ENCODE data around the gene IFNL4.
"Not testable (repeated sequence)": the region's sequence is repeated elsewhere in the genome, so short reads cannot be mapped to it uniquely, and the experiment has no call there.

IFNL4 gene

DNA sequence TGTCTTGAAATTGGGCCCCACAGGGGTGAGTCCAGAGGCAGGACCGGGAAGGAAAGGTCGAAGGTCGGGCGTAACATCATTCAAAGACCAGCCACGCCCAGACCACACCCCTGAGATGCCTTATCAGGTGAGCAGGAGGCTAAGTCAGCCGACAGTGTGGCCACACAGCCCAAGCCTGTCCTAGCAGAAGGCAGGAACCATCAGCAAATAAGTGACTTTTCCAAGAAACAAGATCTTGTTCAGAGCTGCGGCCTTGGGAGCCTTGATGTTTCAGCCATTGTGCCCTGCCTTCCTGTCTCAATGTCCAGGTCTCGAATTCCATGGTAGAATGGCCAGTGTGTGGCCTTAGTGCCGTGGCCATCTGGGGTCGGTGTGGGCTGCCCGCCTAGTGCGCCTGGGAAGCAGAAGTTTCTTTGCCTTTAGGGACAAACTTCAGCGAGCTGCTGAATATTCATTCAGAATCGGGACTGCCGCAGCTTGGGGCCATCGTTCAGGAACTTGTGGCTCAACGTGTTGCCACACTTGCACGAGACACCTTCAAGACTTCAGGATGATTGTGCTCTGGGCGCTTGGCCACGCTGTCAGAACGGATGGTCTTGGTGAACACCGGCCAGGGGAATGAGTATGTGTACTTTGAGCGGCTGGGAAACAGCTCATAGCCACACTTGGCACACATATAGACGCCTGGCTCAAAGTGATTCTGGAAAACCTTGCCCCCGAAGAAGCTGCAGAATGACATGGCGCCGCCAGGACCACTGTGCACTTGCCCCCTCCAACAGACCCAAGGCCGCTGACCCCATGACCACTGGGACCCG lies 6.1 kb upstream of the IFNL4 start:
- no peak for DNase-seq

GRCh38 chr19:39253374-39254149 lies 4.9 kb upstream of the IFNL4 start:
- DNase-seq, result no peak

DNA sequence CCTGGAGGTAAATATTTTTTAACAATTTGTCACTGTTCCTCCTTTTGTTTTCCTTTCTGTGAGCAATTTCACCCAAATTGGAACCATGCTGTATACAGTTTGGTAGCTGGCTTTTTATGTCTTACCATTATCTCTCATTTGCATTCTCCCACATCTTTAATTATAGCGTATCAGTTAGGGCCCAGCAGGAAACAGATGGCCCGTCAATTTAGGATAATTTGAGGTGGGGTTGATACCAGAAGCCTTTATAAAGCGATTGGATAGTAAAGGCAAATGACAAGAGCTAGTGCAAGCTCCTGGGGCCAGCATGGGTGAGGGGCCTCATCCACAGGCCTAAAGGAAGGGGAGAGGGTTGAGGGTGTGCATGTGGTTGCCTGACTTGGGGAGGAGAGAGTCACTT lies 3.8 kb upstream of the IFNL4 start:
- DNase-seq, result no peak

- no peak for DNase-seq
Observed at GRCh38 chr19:39251846-39252245, 3.2 kb upstream of the IFNL4 start.

DNA sequence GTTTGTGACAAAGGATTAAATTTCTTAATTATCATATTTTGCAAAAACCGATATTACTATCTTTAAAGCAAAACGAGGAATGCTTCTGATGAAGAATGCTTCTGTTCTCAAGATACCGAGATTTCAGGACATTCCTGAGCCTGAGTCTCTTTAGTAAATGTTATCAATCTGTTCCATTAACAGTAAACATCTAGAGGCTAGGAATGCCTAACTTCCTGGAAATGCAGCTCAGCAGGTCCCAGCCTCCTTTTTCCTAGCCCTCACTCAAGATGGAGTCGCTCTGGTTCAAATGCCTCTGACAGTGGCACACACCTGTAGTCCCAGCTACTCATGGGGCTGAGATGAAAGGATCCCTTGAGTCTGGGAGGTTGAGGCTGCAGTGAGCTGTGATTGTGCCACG lies 2.4 kb upstream of the IFNL4 start:
- no peak for DNase-seq

- DNase-seq, result no peak
Observed at GRCh38 chr19:39247701-39248664, 673 bp downstream of the IFNL4 start.

DNA sequence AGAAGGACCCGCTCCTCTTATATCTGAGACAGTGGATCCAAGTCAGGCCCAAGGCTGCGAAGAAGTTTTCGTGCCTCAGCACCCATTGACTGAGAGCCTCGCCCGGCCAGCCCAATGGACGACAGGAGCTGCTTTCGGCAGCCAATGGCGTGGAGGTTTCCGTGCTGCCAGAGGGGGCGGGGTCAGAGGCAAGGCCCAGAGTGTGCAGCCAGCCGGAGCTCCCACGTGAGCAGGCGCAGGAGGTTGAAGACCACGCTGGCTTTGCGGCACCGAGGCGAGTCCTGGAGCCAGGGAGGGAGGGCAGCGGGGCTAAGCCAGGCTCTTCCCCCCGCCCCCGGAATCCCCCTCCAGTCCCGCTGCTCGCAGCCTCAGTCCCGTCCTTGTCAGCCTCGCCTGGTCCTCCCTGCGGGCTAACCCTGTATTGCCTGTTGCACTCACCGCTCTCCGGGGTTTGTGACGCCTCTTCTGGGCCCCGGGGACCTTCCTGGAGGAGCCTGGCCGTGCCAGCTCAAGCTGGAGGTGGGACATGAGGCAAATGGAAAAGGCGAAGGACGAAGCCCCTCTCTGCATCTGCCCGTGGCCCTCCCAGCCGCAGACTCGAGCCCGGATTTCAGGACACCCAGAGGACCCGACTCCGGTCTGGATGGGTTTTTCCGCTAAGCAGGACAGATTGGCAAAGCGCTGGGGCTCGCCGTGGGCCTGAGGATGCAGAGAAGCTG lies 1.5 kb downstream of the IFNL4 start:
- DNase-seq, result peak; percentile 28

DNA sequence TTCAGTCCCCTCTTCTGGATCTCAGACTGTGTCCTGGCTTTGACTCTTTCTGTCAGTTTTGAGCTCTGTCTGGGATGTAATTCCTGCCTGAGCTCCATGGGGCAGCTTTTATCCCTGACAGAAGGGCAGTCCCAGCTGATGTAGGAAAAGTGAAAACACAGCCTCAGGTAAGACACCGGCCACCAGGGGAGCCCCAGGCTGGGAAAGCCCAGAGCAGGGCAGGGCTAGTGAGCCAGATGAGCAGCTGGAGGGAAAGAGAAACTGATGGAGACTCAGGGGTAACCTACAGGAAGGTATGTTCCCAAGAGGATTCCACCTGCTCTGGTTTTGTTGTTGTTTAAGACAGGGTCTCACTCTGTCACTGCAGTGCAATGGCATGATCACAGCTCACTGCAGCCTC lies 3.5 kb downstream of the IFNL4 start:
- DNase-seq, result not testable (repeated sequence)

DNA sequence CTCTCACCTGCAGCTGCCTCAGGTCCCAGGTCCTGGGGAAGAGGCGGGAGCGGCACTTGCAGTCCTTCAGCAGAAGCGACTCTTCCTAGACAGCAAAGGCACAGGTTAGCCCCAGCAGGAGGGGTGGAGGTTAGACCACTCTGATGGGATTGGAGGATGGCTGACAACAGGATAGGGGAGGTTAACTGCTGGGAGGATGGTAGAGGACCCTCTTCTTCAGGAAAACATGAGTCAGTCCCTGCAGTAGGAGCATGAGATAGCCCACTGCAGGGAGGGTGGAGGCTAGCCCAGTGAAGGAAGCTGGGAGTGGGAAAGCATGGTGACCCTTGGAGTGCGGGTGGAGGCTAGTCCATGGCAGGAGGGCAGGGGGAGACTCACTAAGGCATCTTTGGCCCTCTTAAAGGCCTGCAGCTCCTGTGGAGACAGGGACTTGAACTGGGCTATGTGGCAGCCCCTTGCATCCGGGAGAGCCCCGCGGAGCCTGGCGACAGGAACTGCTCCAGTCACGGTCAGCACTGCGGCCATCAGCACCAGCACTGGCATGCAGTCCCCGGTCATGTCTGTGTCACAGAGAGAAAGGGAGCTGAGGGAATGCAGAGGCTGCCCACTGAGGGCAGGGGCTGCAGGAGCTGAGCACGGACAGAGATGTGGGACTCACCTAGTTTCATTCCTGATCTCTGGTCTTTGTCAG lies 4.1 kb downstream of the IFNL4 start, which contains the start of gene IFNL3:
TSS of gene IFNL3 (minus strand) at position 597 of the 691 bp plus-strand sequence. CDS start at position 558, 39 bp downstream.
- DNase-seq, result not testable (repeated sequence)

- not testable (repeated sequence) for DNase-seq
Observed at GRCh38 chr19:39243741-39244140, 4.9 kb downstream of the IFNL4 start.

DNA sequence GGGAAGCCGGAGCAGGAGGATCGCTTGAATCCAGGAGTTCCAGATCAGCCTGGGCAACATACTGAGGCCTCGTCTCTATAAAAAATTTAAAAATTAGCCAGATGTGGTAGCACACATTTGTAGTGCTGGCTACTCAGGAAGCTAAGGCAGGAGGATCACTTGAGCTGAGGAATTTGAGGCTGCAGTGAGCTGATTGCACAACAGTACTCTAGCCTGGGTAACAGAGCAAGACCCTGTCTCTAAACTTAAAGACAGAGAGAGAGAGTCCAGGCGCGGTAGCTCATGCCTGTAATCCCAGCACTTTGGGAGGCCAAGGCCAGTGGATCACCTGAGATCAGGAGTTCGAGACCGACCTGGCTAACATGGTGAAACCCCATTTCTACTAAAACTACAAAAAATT lies 8.2 kb downstream of the IFNL4 start:
- DNase-seq, result no peak

- DNase-seq, result no peak
Observed at GRCh38 chr19:39238944-39239343, 9.7 kb downstream of the IFNL4 start.

DNA sequence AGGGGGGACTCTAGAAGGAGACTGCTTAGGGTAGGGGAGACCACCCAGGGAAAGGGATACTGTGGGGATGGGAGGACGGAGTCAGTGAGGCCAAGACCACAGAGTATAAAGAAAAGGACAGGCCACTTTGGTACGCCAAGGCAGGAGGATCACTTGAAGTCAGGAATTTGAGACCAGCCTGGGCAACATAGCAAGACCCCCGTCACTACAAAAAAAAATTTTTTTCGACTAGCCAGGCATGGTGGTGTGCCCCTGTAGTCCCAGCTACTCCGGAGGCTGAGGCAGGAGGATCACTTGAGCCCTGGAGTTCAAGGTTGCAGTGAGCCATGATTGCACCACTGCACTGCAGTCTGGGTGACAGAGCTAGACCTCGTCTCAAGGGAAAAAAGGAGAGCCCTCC lies 10.4 kb downstream of the IFNL4 start:
- no peak for DNase-seq

GRCh38 chr19:39237200-39238184 lies 11.2 kb downstream of the IFNL4 start:
- DNase-seq, result peak; percentile 5

DNA sequence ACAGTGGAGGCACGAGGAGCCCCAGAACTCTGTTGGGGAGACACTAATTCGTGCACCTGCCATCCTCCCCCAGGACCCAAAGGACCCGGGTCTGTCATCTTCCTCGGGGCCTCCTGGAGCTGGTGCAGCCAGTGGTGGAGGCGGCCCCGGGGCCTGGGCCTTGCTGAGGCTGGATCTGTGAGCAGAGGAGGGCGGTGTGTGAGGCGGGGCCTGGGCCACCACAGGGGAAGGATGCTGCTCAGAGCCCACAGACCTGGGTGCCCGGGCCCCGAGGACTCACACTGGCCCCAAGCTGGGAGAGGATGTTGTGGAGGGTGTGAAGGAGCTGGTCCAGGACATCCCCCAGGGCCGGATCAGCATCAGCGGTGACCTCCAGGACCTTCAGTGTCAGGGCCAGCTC lies 12.1 kb downstream of the IFNL4 start:
- DNase-seq, result no peak

GRCh38 chr19:39232708-39233107 lies 15.9 kb downstream of the IFNL4 start:
- DNase-seq, result no peak

GRCh38 chr19:39230096-39230764 lies 18.4 kb downstream of the IFNL4 start:
- DNase-seq, result no peak

DNA sequence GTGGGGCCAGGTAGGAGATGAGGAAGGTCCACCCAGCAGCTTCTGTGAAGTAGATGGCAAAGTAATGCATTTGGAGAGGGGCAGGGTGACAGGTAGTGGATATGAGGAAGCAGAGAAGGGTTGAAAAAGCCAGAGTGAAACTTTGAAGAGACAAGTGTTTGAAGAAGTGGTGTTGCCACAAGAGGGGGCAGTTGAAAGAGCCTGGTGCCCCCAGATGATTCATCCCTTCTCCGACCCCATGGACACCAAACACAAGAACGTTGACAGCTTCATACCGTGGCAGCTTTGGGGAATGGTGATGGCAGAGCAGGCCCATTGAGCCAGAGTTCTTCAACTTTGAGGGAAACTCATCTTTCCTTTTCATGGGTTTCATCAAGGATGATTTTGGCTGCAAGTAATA lies 23.7 kb downstream of the IFNL4 start:
- DNase-seq, result no peak

DNA sequence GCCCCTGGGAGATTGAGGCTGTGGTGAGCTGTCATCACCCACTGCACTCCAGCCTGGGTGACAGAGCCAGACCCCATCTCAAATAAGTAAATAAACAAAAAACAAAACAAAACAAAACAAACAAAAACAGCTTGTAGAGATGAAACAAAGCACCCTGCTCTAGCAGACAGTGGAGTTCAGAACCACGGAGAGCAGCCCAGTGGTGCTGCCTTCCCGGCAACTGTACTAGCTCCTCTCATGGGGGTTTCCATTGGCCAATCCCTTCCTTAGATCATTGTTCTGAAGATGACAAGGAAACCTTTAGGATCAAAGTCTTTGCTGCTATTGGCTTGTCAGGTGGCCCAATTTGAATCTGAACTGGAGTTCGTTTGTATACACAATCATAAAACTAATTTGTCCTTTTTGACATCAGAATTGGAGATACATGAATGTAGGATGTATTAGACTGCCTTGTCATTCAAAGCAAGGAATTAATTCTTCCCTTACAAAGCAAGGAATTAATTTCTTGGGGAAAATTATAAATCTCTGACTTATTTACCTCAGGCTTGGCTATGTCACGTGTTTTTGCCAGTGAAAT lies 24.9 kb downstream of the IFNL4 start:
- no peak for DNase-seq
